Stimulated activated effector memory CD8-positive, alpha-beta T cell treated with anti-CD3 and anti-CD28 coated beads, Interleukin-12 subunit alpha, Interleukin-12 subunit beta, amount 100 ng/mL, for 72 hours (primary cell): Measurements from ENCODE around the gene AMDHD2.
A peak's percentile ranks its signal among the peaks of the same experiment; 100 is the strongest.
"Not testable (repeated sequence)": the region's sequence is repeated elsewhere in the genome, so short reads cannot be mapped to it uniquely, and the experiment has no call there.

ENCODE experiments used
- ATAC-seq: fragments of 150-1000 bp; cut with Tn5 transposase; 2 replicates; pipeline ENCODE4 v1.10.0; 2021
- DNase-seq, 2 donors: peaks; one replicate each; pipeline ENCODE4 v3.0.0; 2021 to 2022; ENCODE audit warnings: low spot score in 2 of 2
- H3K27ac Mint-ChIP-seq: one replicate; pipeline ENCODE4 v1.8.0; 2022; ENCODE audit warnings: mild to moderate bottlenecking, mixed read lengths
- H3K36me3 Mint-ChIP-seq: one replicate; pipeline ENCODE4 v1.8.0; 2022; ENCODE audit warnings: mild to moderate bottlenecking, mixed read lengths
- H3K4me1 Mint-ChIP-seq: one replicate; pipeline ENCODE4 v1.8.0; 2022; ENCODE audit warnings: mixed read lengths
- H3K4me3 Mint-ChIP-seq: one replicate; pipeline ENCODE4 v1.8.0; 2022; ENCODE audit warnings: mild to moderate bottlenecking, mixed read lengths
- H3K9me3 Mint-ChIP-seq: one replicate; pipeline ENCODE4 v1.8.0; 2022; ENCODE audit warnings: mixed read lengths

The AMDHD2 gene

DNA sequence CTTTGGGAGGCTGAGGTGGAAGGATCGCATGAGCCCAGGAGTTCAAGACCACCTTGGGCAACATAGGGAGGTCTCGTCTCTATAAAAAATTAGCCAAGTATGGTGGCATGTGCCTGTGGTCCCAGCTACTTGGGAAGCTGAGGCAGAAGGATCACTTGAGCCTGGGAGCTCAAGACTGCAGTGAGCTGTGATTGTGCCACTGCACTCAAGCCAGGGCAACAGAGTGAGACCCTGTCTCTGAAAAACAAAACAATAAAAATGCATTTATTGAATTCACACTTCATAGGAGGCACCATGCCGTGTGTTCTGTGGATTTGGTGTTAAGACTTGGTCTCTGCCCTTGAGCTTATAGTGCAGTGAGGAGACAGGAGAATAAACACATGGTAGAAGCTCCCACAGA is 42.8 kb upstream of the AMDHD2 start:
- Mint-ChIP-seq H3K9me3 (no peaks in the 10 kb centered on the region), H3K4me1 (peaks cover 33% of the 10 kb centered on the region), H3K4me3 (no peak overlapping the region), H3K36me3 (peaks cover 13% of the 10 kb centered on the region), H3K27ac (peak overlapping the region; percentile 70)
- DNase-seq: no peak
- no peak for ATAC-seq

DNA sequence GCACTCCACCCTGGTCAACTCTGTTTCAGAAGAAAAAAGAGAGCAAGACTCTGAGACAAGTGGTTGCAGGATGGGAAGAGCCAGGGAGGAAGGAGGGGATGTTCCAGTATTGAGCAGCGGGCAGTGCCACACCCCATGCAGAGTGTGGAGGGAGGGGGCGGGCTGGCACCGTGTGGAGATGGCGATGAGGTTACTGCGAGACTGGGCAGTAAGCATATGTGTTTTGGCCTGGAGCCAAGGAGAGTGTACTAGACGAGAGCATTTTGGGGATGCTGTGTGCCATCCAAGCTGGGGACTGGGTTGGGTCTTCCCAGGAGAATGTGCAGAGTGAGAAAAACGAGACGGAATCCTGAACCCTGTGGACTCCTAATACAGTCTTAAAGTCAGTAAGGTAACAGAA is 41.9 kb upstream of the AMDHD2 start:
- H3K4me3 Mint-ChIP-seq: no peak overlapping the region
- H3K4me1 Mint-ChIP-seq: peaks cover 35% of the 10 kb centered on the region
- ATAC-seq (no peak), DNase-seq (no peak)
- no peak overlapping the region for H3K27ac Mint-ChIP-seq
- no peaks in the 10 kb centered on the region for H3K9me3 Mint-ChIP-seq
- peaks cover 13% of the 10 kb centered on the region for H3K36me3 Mint-ChIP-seq

DNA sequence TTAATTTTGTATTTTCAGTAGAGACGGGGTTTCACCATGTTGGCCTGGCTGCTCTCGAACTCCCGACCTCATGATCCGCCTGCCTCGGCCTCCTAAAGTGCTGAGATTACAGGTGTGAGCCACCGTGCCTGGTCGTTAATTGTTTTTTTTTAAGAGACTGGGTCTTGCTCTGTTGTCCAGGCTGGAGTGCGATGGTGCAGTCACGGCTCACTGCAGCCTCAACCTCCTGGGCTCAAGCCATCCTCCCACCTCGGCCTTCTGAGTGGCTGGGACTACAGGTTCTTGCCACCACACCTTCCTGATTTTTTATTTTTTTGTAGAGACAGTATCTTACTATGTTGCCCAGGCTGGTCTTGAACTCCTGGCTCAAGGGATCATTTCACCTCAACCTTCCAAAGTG is 40.2 kb upstream of the AMDHD2 start:
- Mint-ChIP-seq H3K27ac (peak overlapping the region; percentile 12), H3K36me3 (peaks cover 13% of the 10 kb centered on the region), H3K4me1 (peaks cover 51% of the 10 kb centered on the region)
- not testable (repeated sequence) for H3K9me3 Mint-ChIP-seq, DNase-seq, H3K4me3 Mint-ChIP-seq, ATAC-seq

DNA sequence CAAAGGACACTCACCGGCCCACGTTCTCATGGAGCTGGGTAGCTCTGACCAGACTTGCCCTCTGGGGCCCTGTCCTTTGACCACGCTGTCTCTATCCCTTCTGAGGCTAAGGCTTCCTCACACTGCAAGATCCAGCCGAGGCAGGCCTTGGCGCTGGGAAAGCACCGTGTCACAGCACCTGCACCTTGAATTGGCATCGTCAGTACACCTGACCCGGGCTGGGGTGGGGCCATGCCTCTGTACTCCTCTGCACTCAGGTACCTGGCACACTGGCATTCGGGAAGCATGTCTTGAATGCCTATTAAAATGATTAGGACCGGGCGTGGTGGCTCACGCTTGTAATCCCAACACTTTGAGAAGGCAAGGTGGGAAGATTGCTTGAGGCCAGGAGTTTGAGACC is 39.2 kb upstream of the AMDHD2 start:
- Mint-ChIP-seq H3K9me3 (no peaks in the 10 kb centered on the region), H3K4me3 (no peak overlapping the region), H3K36me3 (peaks cover 13% of the 10 kb centered on the region), H3K27ac (peak overlapping the region; percentile 12), H3K4me1 (peaks cover 53% of the 10 kb centered on the region)
- no peak for DNase-seq
- no peak for ATAC-seq

DNA sequence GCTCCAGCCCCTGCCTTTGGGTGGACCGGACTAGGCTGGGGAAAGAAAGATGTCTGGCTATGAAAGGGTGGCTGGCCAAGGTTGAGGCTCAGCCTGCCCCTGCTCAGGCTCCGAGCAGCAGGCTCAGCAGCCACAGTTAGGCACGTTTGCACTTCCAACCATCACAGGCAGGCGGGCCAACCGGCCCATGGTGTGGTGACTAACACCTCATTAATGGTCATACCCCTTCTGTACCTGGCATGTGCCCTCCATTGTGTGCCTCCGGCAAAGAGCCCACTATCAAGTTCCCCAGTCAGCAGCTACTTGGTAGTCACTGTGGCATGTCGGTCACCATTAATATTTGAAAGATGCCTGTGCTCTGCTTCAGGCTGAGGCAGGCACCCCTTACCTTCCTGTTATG is 38.5 kb upstream of the AMDHD2 start:
- DNase-seq (no peak), ATAC-seq (no peak)
- H3K4me1 Mint-ChIP-seq: peaks cover 51% of the 10 kb centered on the region
- H3K27ac Mint-ChIP-seq: peak overlapping the region; percentile 82
- peaks cover 13% of the 10 kb centered on the region for H3K36me3 Mint-ChIP-seq
- H3K9me3 Mint-ChIP-seq: no peaks in the 10 kb centered on the region
- no peak overlapping the region for H3K4me3 Mint-ChIP-seq

DNA sequence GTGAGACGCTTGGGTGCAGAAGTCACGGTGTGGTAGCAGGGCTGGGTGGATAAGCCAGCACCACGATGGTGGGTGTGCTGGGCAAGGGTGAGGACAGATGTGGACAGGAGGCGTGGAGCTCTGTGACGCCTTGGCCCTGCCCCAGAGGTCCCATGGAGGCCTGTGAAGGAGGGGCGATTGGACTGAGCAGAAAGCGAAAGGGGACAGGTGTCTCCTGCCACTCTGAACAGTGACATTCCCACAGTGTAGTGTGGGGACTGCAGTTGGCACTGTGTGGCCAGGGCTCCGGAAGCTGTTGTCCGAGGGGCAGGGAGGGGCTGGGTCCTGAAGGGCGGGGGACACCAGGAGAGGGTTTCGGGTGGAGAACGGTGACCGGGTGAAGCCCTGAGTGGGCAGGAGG is 37.9 kb upstream of the AMDHD2 start:
- H3K9me3 Mint-ChIP-seq: no peaks in the 10 kb centered on the region
- DNase-seq: no peak
- no peak for ATAC-seq
- H3K4me3 Mint-ChIP-seq: no peak overlapping the region
- H3K4me1 Mint-ChIP-seq: peaks cover 52% of the 10 kb centered on the region
- H3K27ac Mint-ChIP-seq: peak overlapping the region; percentile 82
- H3K36me3 Mint-ChIP-seq: peaks cover 13% of the 10 kb centered on the region

DNA sequence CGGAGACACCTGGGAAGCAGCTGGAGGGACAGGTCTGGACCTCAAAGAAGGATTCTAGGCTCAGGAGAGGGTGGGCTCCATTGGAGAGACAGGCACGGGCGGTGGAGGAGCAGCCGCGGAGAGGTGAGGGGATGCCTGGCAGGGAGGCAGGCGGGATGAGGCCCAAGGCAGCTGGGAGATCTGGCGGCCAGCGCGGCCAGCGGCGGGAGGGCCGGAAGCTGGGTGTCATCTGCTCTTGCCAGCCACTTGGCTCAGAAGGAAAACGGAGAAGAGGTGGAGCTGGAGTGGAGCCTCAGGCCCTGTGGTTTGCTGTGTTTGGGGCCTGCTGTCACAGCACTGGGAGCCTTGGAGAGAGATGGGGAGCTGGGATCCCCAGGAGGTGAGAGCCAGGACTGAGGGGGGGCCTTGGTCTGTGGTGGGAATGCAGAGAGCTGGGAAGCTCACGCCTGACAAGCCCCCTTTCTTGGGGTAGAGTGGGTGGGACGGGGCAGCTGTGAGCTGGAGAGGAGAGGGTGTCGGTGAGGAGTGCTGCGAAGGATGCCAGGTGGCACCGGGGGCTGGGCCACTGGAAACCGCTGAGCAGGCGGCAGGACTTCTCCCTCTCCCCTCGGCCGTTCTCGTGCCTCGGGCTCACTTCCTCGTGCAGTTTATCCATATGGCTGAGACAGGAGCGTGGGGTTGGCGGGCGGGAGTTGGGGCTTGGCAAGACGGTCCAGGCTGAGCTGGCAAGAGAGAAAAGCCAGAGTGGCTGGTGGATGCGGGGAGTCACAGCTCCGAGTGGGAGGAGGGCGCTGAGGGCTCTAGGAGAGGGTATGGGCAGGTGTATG is 37.2 kb upstream of the AMDHD2 start:
- ATAC-seq: no peak
- Mint-ChIP-seq H3K27ac (peak overlapping the region; percentile 82), H3K36me3 (peaks cover 7% of the 10 kb centered on the region), H3K9me3 (no peaks in the 10 kb centered on the region), H3K4me1 (peaks cover 51% of the 10 kb centered on the region), H3K4me3 (no peak overlapping the region)
- no peak for DNase-seq

DNA sequence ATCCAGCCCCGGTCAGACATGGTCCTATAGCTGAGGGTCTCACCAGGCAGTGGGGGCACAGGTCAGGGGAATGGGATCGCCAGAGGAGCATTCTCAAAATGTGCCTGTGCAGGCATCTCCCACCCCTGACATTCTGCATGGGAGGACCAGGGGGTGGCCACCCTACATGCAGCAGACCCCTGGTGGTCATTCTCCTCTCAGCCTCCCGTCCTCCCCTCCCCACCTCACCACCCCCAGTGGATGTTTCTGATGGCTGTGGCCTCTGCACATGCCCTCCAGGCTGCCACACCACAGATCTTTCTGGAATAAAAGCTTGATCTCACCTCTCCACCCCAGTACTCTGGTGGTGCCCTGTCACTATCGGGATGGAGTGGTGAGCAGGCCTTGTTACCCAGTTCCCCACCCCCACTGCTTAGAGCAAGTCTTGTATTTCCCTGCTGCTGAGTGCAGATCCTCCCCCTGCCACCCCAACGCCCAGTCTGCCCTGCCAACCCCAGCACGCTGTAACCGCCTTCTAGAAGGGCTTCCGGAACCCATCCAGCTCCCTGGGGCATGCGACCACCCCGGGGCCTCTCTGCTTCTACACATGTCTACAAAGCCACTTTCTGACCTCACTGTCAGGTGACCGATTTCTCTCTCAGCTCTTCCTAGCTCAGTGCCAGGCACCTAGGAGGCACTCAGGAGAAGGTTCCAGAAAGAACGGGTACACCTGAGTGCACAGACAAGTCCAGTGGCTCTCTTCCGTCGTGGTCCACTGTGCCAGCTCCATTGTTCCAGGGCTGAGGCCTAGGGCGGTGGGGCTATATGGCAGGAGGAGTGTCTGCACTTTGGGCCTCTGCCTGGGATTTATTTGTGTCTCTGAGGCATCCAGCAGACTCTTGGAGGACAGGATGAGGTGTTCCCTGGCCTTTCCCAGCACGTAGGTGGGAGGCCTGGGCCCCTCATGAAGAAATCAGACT is 36.0 kb upstream of the AMDHD2 start:
- H3K36me3 Mint-ChIP-seq: no peaks in the 10 kb centered on the region
- H3K4me3 Mint-ChIP-seq: no peak overlapping the region
- no peaks in the 10 kb centered on the region for H3K9me3 Mint-ChIP-seq
- ATAC-seq: no peak
- H3K4me1 Mint-ChIP-seq: peaks cover 50% of the 10 kb centered on the region
- H3K27ac Mint-ChIP-seq: peak overlapping the region; percentile 82
- no peak for DNase-seq

DNA sequence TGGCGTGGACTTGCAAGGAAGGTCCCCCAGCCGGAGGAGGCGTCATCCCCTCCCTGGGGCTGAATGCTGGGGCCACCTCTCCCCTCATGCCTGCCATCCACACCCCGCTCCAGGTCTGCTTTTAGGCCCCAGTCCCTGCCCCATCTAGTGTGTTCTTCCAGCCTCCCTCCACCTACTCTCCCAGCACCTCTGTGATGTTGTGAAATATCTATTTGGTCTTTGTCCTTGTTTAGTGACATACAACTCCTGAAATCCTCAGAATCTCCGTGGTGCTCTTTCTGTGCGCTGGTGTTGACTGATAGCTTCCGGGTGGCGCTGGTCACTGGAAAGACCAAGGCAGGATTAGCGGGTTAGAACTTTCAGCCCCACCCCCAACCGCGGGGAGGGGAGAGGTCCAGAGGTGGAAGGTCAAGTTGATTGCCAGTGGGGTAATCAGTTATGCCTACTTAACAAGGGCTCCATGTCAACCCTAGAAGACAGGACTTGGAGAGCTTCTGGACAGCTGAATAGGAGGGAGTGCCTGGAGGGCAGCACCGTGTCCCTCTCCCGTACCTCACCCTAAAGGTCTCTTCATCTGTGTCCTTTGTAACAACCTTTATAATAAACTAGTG is 35.2 kb upstream of the AMDHD2 start:
- Mint-ChIP-seq H3K4me3 (no peak overlapping the region), H3K9me3 (no peaks in the 10 kb centered on the region), H3K27ac (peak overlapping the region; percentile 82), H3K36me3 (no peaks in the 10 kb centered on the region), H3K4me1 (peaks cover 50% of the 10 kb centered on the region)
- no peak for ATAC-seq
- no peak for DNase-seq

DNA sequence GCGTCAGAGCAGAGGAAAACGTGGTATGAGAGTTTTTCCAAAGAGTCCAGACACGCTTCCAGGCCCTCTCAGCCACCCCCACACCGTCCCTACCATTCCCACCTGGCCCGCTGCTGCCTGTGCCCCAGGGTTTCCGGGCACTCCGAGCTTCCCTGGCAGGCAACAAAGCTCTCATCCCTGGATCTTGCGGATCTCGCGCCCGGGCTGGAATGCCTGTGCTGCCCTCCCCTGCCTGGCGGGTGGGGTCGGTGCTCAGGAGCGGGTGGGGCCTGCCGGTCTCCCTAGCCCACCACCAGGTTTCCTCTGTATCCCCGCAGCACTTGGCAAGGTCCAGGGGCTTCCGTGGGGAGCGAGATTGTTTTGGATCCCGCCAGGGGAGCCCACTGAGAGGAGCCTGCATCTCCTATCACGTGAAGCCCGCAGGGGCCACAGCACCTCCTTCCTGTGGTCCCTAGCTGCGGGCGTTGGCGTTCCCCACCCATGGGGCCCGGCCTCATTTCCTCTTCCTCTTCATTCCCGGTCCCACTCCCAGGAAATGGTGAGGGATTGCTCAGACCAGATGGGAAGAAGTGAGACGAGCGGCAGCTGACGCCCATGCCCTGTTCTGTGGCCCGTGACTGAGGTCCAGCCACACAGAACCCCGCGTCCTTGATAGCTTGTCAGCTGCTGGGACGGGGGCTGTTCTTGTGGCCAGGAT is 34.2 kb upstream of the AMDHD2 start:
- Mint-ChIP-seq H3K27ac (peak overlapping the region; percentile 93), H3K36me3 (no peaks in the 10 kb centered on the region), H3K9me3 (no peaks in the 10 kb centered on the region), H3K4me1 (peaks cover 50% of the 10 kb centered on the region), H3K4me3 (no peak overlapping the region)
- DNase-seq: no peak
- no peak for ATAC-seq

DNA sequence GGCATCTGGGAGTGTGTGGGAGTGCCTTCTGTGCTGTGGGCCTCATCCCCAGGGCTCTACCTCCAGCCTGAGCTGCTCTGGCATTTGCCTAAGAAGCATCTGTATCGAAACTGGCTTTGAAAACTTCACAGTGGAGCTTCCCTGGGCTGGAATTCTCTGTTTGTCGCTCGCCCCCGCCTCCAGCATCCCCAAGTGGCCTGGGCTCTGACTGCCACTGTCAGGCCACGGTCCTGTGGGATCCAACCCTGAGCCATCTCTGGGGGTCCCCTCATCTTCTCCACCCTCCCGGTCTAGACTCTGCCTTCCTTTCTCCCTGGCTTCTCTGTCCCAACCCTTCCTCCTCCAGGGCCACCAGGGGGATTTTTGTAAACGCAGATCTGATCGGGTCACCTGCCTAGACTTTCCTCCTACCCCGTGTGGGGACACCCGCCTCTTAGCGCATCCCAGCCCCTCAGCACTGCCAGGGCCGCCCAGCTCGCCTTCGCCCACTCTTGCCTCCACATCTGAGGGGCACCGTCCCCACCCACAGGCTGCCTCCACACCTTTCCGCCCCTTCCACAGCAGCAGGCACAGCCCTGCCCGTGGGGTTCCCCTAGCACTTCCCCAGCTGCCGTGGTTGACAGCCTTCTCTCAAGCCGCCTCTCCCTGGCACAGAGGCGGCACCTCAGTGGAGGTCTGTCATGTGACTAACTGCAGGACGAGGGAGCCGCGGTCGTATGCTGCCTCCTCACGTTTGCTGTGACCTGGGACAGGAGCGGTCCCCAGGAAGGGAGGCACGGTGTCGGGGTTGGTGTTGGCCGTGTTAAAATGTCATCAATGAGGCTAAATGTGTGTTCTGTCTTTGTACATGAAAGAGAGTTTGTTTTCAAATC is 33.3 kb upstream of the AMDHD2 start:
- H3K4me1 Mint-ChIP-seq: peaks cover 49% of the 10 kb centered on the region
- H3K36me3 Mint-ChIP-seq: no peaks in the 10 kb centered on the region
- DNase-seq: peak; percentile 50 to 69
- H3K4me3 Mint-ChIP-seq: peak overlapping the region; percentile 64
- peak; percentile 94 for ATAC-seq
- peak overlapping the region; percentile 93 for H3K27ac Mint-ChIP-seq
- H3K9me3 Mint-ChIP-seq: no peaks in the 10 kb centered on the region

DNA sequence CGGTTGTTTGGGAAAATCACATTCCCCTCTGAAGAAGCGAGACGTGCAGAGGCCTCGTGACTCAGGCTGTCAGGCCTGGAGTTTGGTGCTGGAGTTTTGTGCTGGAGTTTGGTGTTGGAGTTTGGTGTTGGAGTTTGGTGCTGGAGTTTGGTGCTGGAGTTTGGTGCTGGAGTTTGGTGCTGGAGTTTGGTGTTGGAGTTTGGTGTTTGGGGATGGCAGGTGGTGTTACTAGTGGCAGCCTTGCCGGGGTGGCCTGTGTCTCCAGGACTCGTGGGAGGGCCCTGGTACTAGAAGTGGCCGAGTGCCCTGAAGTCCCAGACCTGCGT is 32.7 kb upstream of the AMDHD2 start:
- no peak for DNase-seq
- no peaks in the 10 kb centered on the region for H3K36me3 Mint-ChIP-seq
- H3K4me1 Mint-ChIP-seq: peaks cover 43% of the 10 kb centered on the region
- ATAC-seq: no peak
- H3K9me3 Mint-ChIP-seq: no peaks in the 10 kb centered on the region
- H3K27ac Mint-ChIP-seq: peak overlapping the region; percentile 93
- peak overlapping the region; percentile 64 for H3K4me3 Mint-ChIP-seq

DNA sequence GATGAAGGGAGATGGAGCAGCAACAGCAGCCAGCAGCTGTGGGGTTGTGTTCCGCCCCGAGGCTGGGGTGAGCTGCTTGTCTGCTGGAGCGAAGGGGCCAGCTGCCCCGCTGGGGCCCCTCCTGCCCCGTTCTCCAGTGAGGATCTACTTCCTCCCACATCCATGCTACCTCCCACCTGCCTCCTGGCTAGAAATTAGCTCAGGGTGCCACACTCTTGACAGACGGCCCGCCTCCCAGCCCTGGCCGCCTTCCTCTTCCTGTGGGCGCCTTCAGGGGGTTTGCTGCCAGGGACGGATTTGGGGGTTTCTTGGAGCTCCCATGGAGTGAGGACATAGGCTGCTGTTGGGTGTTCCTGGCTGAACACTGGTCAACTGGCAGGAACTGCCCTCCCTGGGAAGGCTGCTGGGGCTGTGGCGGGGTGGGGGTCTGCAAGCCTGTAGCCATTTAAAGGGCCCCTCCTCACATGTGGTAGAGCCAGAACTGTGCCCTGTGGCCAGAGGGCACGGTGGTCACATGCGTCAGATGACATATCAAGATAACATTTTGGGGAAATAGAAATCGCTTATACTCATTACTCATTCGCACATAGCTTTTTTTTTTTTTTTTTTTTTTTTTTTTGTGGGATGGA is 32.2 kb upstream of the AMDHD2 start:
- Mint-ChIP-seq H3K9me3 (no peaks in the 10 kb centered on the region), H3K36me3 (no peaks in the 10 kb centered on the region), H3K27ac (no peak overlapping the region), H3K4me3 (peak overlapping the region; percentile 64), H3K4me1 (peaks cover 39% of the 10 kb centered on the region)
- no peak for DNase-seq
- no peak for ATAC-seq

DNA sequence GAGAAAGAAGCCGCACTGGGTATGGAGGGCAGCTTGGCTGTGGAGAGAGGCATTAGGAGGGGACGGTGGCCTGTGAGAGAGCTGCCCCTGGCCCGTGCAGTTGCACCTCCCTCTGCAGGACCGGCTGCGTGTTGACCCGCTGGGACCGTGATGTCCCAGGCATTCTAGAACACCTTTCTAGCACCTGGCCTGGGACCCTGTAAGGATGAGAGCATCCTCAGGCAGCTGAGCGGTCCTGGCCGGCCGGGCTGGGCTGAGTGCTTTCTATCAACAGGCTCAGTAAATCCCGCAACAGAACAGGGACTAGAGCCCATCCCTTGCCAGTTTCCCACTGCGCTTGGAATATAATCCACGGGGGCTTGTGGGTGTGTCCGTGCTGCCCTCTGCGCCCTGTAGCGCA is 30.6 kb upstream of the AMDHD2 start:
- Mint-ChIP-seq H3K9me3 (no peaks in the 10 kb centered on the region), H3K4me3 (no peak overlapping the region), H3K36me3 (no peaks in the 10 kb centered on the region), H3K4me1 (peaks cover 24% of the 10 kb centered on the region), H3K27ac (no peak overlapping the region)
- DNase-seq (no peak), ATAC-seq (no peak)
